Heart left ventricle (tissue), 16 donors: ENCODE results near the gene TMC6. TPM values are rescaled to one million over a fixed set of nuclear protein-coding genes. Genes with fewer than 3 reads are reported as not detected.

ENCODE experiments used
- ATAC-seq, 4 donors: fragments of 200-7000 bp; cut with Tn5 transposase; one replicate each; pipeline ENCODE4 v1.9.1; 2020 to 2022; ENCODE audit warnings: moderate library complexity in 4 of 4, mild to moderate bottlenecking in 3 of 4, moderate number of reproducible peaks in 1 of 4
- DNase-seq, 5 donors: peaks; one replicate each; pipeline ENCODE4 v3.0.0-alpha.2; 2020
- H3K27ac ChIP-seq, 12 donors: fragments of 200-600 bp; sonication (generic) in 4 of 12; one replicate each; pipeline versions ENCODE4 v1.5.0 to v1.8.0; 2016 to 2022; ENCODE audit warnings: mild to moderate bottlenecking in 2 of 12
- H3K27me3 ChIP-seq, 9 donors: fragments of 200-600 bp; sonication (generic) in 2 of 9; one replicate each; pipeline versions ENCODE4 v1.5.1 to v1.8.0; 2016 to 2022; ENCODE audit warnings: mild to moderate bottlenecking in 3 of 9
- H3K36me3 ChIP-seq, 9 donors: fragments of 200-600 bp; sonication (generic) in 2 of 9; one replicate each; pipeline versions ENCODE4 v1.5.0 to v1.8.0; 2018 to 2022; ENCODE audit warnings: mild to moderate bottlenecking in 2 of 9
- H3K4me1 ChIP-seq, 12 donors: fragments of 200-600 bp; sonication (generic) in 4 of 12; one replicate each; pipeline versions ENCODE4 v1.5.0 to v1.8.0; 2016 to 2022; ENCODE audit warnings: mild to moderate bottlenecking in 3 of 12
- H3K4me3 ChIP-seq, 12 donors: fragments of 200-600 bp; sonication (generic) in 4 of 12; one replicate each; pipeline versions ENCODE4 v1.5.0 to v1.8.0; 2017 to 2022; ENCODE audit warnings: mild to moderate bottlenecking in 9 of 12, moderate library complexity in 4 of 12
- H3K9me3 ChIP-seq, 12 donors: fragments of 200-600 bp; sonication (generic) in 4 of 12; one replicate each; pipeline versions ENCODE4 v1.5.0 to v1.8.0; 2016 to 2022; ENCODE audit warnings: mild to moderate bottlenecking in 1 of 12
- CTCF ChIP-seq, 12 donors: fragments of 200-600 bp; sonication (generic) in 4 of 12; IDR thresholded peaks; one replicate each; pipeline versions ENCODE4 v1.5.0 to v1.8.0; 2018 to 2022; ENCODE audit warnings: antibody characterized with exemption in 12 of 12, mild to moderate bottlenecking in 5 of 12
- POLR2A ChIP-seq, 2 donors: fragments of 450-650 bp; IDR thresholded peaks; one replicate each; pipeline ENCODE4 v1.6.1; 2017; ENCODE audit warnings: antibody characterized with exemption in 2 of 2, mild to moderate bottlenecking in 2 of 2, moderate library complexity in 2 of 2
- WGBS, 4 donors: extraction: QIAGEN DNeasy Blood & Tissue Kit in 2 of 4; methylation state at CpG; one replicate each; pipeline versions ENCODE4 v1.1.5 to v1.1.7; 2013 to 2018; 5-methylcytosine and 5-hydroxymethylcytosine counted together
- intact Hi-C, 10 donors: fragments of 100-400 bp; cut with DNase I; formaldehyde crosslinking; loops; one replicate each; pipeline versions ENCODE4 v1.11.1 to v1.14.2; 2022
- polyA plus RNA-seq, 2 donors: library from polyadenylated mRNA; stranded (reverse); fragments of 200-250 nt; gene quantifications; one replicate each; pipeline ENCODE4 v1.2.3, GENCODE V29; 2013
- total RNA-seq, 9 donors: library from RNA; depleted of rRNA in 2 of 9; stranded (reverse); fragments of >200 nt in 2 of 9; fragmentation: NEBNext Ultra II Directional in 3 of 9; extraction: Animal tissue kit (Norgen Biotek cat#: 25700) in 3 of 9; gene quantifications; one replicate each; pipeline versions ENCODE4 v1.1.0 to v1.2.4, GENCODE V29; 2016 to 2023
- donor health status: ischemic (EF 13 %, LVEDD 7.1; RV severe dilation, severe dysfunction).
- donor health status: healthy with polysubstance abuse.
- donor health status: DM: no; HTN: yes; CAD: no.
- donor health status: DM: no; HTN: no; CAD: no.
- donor health status: ischemic (EF 25% LVEDD 6.9; RV normal size, moderate dysfunction).
- donor health status: ischemic (EF 25% LVEDD 5.7; RV mildly dilated, moderate dysfunction).
- donor health status: healthy.
- donor health status: DM: yes; HTN: yes; CAD: no.
- donor health status: ischemic (EF 35%, LVEDD 5.7; RV mildly dilated, moderate dysfunction).
- donor health status: nonischemic (EF 11% LVEDD 7.7; RV severe dilation, severe dysfunction).
- donor health status: DM: yes; HTN: yes; CAD: no.
- donor health status: PGD.
- donor health status: ischemic (EF 29% LVEDD 5.4; RV normal size, mild dysfunction).
- donor health status: nonischemic (EF 23%, LVEDD 6.1; RV moderate dilation, normal function).

The TMC6 gene
- total and polyA plus RNA-seq, 11 donors = 31.2 to 139 (median 69.9) TPM

- no peaks in the 10 kb centered on the region for H3K27me3 ChIP-seq
- no peak overlapping the region for H3K27ac ChIP-seq
- peaks cover 0 to 18% (median 1%) of the 10 kb centered on the region in 12 donors for H3K4me1 ChIP-seq
- DNase-seq = no peak
- no peaks in the 10 kb centered on the region for H3K9me3 ChIP-seq
- no peak for ATAC-seq
- peaks cover 0 to 59% (median 51%) of the 10 kb centered on the region in 9 donors for H3K36me3 ChIP-seq
- no peak overlapping the region for H3K4me3 ChIP-seq
- TF ChIP-seq CTCF (IDR thresholded peaks at IDR 0.05) (no peak), POLR2A (IDR thresholded peaks at IDR 0.05) (no peak)
- intact Hi-C loops = no loop called here
- WGBS, 4 donors = 96 to 100% (median 98%) methylated on average over 4 of the region's 4 CpGs
These were observed 63.8 kb downstream of the TMC6 start for GRCh38 chr17:78064708-78065107.

- H3K27me3 ChIP-seq = no peaks in the 10 kb centered on the region
- DNase-seq (no peak), ATAC-seq (no peak)
- intact Hi-C loops = no loop called here
- peaks cover 0 to 47% (median 39%) of the 10 kb centered on the region in 9 donors for H3K36me3 ChIP-seq
- peaks cover 0 to 30% (median 10%) of the 10 kb centered on the region in 12 donors for H3K4me1 ChIP-seq
- no peak overlapping the region for H3K4me3 ChIP-seq
- H3K9me3 ChIP-seq = no peaks in the 10 kb centered on the region
- no peak for TF ChIP-seq POLR2A (IDR thresholded peaks at IDR 0.05)
- no peak for TF ChIP-seq CTCF (IDR thresholded peaks at IDR 0.05)
- H3K27ac ChIP-seq = no peak overlapping the region
These were observed 65.1 kb downstream of the TMC6 start for GRCh38 chr17:78063489-78063888.

- WGBS, 4 donors = 80 to 91% (median 87%) methylated on average over 2 of the region's 2 CpGs
- Histone ChIP-seq H3K27ac (no peak overlapping the region), H3K4me1 (peaks cover 0 to 39% (median 19%) of the 10 kb centered on the region in 12 donors), H3K4me3 (no peak overlapping the region), H3K9me3 (no peaks in the 10 kb centered on the region), H3K27me3 (no peaks in the 10 kb centered on the region), H3K36me3 (peaks cover 0 to 38% (median 30%) of the 10 kb centered on the region in 9 donors)
- intact Hi-C loops = no loop called here
- TF ChIP-seq POLR2A (IDR thresholded peaks at IDR 0.05) (no peak), CTCF (IDR thresholded peaks at IDR 0.05) (no peak)
- ATAC-seq = no peak
- DNase-seq = no peak
These were observed 66.0 kb downstream of the TMC6 start for GRCh38 chr17:78062596-78062995.

Other genes starting within 250 kb of the TMC6 start
- 10 to 100 TPM; 11.1 to 24.7 (median 21.4) TPM for gene TNRC6C, start 170.1 kb downstream of the TMC6 start, total RNA-seq
- gene TNRC6C, start 170.1 kb downstream of the TMC6 start, polyA plus RNA-seq = 10 to 100 TPM in 1 of 2 donors, 1 to 10 TPM in 1; 7.7 to 12.1 TPM
- 10 to 100 TPM in 1 of 9 donors, 1 to 10 TPM in 5, under 1 TPM in 3; 0.81 to 21.6 (median 1.1) TPM for gene TMC8, start 2.0 kb upstream of the TMC6 start, total RNA-seq
- 1 to 10 TPM; 1.2 to 1.8 TPM for gene TMC8, start 2.0 kb upstream of the TMC6 start, polyA plus RNA-seq
- gene C17orf99, start 17.6 kb upstream of the TMC6 start, total RNA-seq = not detected
- gene C17orf99, start 17.6 kb upstream of the TMC6 start, polyA plus RNA-seq = not detected
- 100 to 1,000 TPM in 7 of 9 donors, 10 to 100 TPM in 2; 99.5 to 268 (median 135) TPM for gene SYNGR2, start 39.8 kb upstream of the TMC6 start, total RNA-seq
- 100 to 1,000 TPM; 104 to 174 TPM for gene SYNGR2, start 39.8 kb upstream of the TMC6 start, polyA plus RNA-seq
- gene TK1, start 58.3 kb upstream of the TMC6 start, total RNA-seq = 10 to 100 TPM in 1 of 9 donors, 1 to 10 TPM in 6, under 1 TPM in 2; 0.29 to 21.7 (median 1.2) TPM
- 1 to 10 TPM in 1 of 2 donors, under 1 TPM in 1; 0.91 to 1.9 TPM for gene TK1, start 58.3 kb upstream of the TMC6 start, polyA plus RNA-seq
- gene AFMID, start 58.6 kb upstream of the TMC6 start, total RNA-seq = 10 to 100 TPM; 12.8 to 86.6 (median 33.1) TPM
- 10 to 100 TPM; 17.4 to 24.8 TPM for gene AFMID, start 58.6 kb upstream of the TMC6 start, polyA plus RNA-seq
- 10 to 100 TPM in 1 of 9 donors, 1 to 10 TPM in 3, under 1 TPM in 3, not detected in 2; 0.50 to 10.9 (median 1.1) TPM for gene BIRC5, start 85.5 kb upstream of the TMC6 start, total RNA-seq
- under 1 TPM; 0.11 to 0.28 TPM for gene BIRC5, start 85.5 kb upstream of the TMC6 start, polyA plus RNA-seq
- not detected for gene TMEM235, start 102.9 kb upstream of the TMC6 start, total RNA-seq
- gene TMEM235, start 102.9 kb upstream of the TMC6 start, polyA plus RNA-seq = not detected
- 100 to 1,000 TPM in 1 of 9 donors, 10 to 100 TPM in 5, 1 to 10 TPM in 3; 4.6 to 134 (median 18.4) TPM for gene SOCS3, start 231.3 kb upstream of the TMC6 start, total RNA-seq
- gene SOCS3, start 231.3 kb upstream of the TMC6 start, polyA plus RNA-seq = 10 to 100 TPM; 15.2 to 15.9 TPM
- 10 to 100 TPM; 14.2 to 32.8 (median 17.3) TPM for gene PGS1, start 249.9 kb upstream of the TMC6 start, total RNA-seq
- 10 to 100 TPM; 11.9 to 24.6 TPM for gene PGS1, start 249.9 kb upstream of the TMC6 start, polyA plus RNA-seq